Loucy (cell line): ENCODE results near the gene CORO1C.

Source experiments
- CTCF ChIP-seq: fragments of 200-600 bp; sonication (generic); conservative IDR thresholded peaks from 2 replicates; pipeline ENCODE4 v1.5.1; 2014; ENCODE audit warnings: mild to moderate bottlenecking, antibody characterized with exemption, low read length
- EZH2phosphoT487 ChIP-seq: fragments of 200-600 bp; IDR thresholded peaks from 2 replicates; pipeline ENCODE4 v1.6.1; 2018; ENCODE audit warnings: antibody characterized with exemption, mild to moderate bottlenecking, moderate library complexity, borderline replicate concordance

GRCh38 chr12:108642899-108643654 lies 88.2 kb downstream of the CORO1C start:
- no peak for TF ChIP-seq CTCF
- no peak for TF ChIP-seq EZH2phosphoT487
